ENCODE results near the gene C19orf18.

C19orf18 gene

DNA sequence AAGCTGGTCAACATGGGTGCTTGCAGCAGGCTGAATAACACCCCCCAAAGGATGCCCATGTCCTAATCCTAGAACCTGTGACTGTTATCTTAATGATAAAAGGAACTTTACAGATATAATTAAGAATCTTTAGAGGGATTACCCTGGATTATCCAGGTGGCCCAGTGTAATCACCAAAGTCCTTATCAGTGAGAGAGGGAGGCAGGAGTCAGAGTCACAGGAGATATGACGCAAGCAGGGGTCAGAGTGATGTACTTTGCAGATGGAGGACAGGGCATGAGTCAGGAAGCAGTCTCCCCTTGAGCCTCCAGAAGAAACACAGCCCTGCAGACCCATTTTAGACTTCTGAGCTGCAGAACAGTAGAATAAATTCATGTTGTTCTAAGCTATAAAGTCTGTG, 18.5 kb upstream of the C19orf18 start:
- Mint-ChIP-seq H3K4me3 (no peak overlapping the region), H3K27me3 (ENCODE audit: low read depth) (no peaks in the 10 kb centered on the region), H3K36me3 (ENCODE audit: low read depth) (peaks cover 40% of the 10 kb centered on the region), H3K4me1 (ENCODE audit: low read depth) (no peaks in the 10 kb centered on the region), H3K9me3 (peaks cover 78% of the 10 kb centered on the region), H3K27ac (no peak overlapping the region)

DNA sequence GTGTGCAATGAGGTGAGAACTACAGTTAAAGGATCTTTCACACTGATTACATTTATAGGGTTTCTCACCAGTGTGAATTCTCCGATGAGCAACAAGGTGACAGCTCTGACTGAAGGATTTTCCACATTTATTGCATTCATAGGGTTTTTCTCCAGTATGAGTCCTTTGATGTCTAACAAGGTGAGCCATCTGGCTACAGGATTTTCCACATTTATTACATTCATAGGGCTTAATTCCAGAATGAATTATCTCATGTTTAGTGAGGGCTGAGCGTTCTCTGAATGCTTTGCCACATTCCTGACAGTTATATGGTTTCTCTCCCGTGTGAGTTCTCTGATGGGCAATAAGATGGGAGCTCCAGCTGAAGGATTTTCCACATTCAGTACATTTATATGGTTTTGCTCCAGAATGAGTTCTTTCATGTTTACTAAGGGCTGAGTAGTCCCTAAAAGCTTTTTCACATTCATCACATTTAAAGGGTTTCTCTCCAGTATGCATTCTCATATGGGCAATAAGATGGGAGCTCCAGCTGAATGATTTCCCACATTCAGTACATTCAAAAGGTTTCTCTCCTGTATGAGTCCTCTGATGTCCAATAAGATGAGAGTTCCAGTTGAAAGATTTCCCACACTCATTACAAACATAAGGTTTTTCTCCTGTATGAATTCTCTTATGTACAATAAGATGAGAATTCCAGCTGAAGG, 4.4 kb upstream of the C19orf18 start:
- no peaks in the 10 kb centered on the region for H3K27me3 Mint-ChIP-seq (ENCODE audit: low read depth)
- H3K4me3 Mint-ChIP-seq: no peak overlapping the region
- H3K36me3 Mint-ChIP-seq (ENCODE audit: low read depth): peaks cover 43% of the 10 kb centered on the region
- no peaks in the 10 kb centered on the region for H3K4me1 Mint-ChIP-seq (ENCODE audit: low read depth)
- H3K9me3 Mint-ChIP-seq: peaks cover 88% of the 10 kb centered on the region
- H3K27ac Mint-ChIP-seq: no peak overlapping the region

DNA sequence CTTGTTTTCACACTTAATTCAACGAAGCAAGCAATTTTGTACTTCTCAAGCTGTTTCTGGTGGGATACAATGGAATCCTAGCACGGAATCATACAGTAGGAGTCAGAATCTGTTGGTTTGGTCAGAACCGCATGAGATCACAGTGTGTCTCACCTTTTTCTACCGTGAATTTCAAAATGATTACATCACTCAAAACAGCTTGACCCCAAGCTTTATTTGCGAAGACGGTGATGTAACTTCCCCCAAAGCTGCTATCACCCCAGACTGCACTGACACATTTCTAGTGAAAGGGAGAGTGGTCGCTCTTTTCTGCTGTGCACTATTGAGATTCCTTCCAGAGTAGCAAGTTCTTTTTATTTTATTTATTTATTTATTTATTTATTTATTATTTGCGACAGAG, 9.6 kb downstream of the C19orf18 start:
- Mint-ChIP-seq H3K9me3 (peaks cover 42% of the 10 kb centered on the region), H3K36me3 (ENCODE audit: low read depth) (no peaks in the 10 kb centered on the region), H3K4me3 (no peak overlapping the region), H3K27me3 (ENCODE audit: low read depth) (no peaks in the 10 kb centered on the region), H3K27ac (no peak overlapping the region), H3K4me1 (ENCODE audit: low read depth) (no peaks in the 10 kb centered on the region)

DNA sequence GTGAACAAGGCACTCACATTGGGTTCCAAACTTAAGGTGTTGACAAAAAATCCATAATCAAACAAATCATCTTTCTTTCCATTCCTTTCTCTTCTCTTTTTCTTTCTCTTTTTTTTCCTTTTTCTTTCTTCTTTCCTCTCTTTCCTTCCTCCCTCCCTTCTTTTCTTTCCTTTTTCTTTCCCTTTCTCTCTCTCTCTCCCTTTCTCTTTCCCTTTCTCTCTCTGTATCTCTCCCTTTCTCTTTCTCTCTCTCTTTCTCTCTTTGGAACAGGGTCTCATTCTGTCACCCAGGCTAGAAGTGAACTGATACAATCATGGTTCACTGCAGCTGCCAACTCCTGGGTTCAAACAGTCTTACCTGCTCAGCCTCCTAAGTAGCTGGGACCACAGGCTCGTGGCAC, 12.5 kb downstream of the C19orf18 start:
- peaks cover 4% of the 10 kb centered on the region for H3K36me3 Mint-ChIP-seq (ENCODE audit: low read depth)
- no peaks in the 10 kb centered on the region for H3K4me1 Mint-ChIP-seq (ENCODE audit: low read depth)
- H3K4me3 Mint-ChIP-seq: no peak overlapping the region
- no peaks in the 10 kb centered on the region for H3K27me3 Mint-ChIP-seq (ENCODE audit: low read depth)
- no peak overlapping the region for H3K27ac Mint-ChIP-seq
- peaks cover 42% of the 10 kb centered on the region for H3K9me3 Mint-ChIP-seq

DNA sequence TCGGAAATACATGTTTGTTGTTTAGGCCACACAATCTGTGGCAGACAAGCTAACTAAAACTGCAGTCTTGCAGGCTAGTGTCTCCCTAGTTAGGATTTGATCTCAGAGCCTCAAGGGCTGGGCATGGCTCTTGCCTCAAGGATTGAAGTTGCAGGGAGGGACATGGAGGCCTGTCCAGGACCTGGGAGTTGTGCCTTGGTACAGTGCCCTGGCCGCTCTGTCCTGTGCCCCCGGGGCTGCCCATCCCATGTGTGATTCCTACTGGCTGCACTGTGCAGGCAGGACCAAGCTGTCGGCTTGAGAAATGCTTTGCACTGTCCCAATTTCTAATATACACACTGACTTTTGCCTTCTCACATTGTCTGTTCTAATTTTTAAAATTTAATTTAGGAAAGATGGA, 19.3 kb downstream of the C19orf18 start:
- Mint-ChIP-seq H3K27me3 (ENCODE audit: low read depth) (no peaks in the 10 kb centered on the region), H3K27ac (no peak overlapping the region), H3K4me3 (no peak overlapping the region), H3K4me1 (ENCODE audit: low read depth) (no peaks in the 10 kb centered on the region), H3K9me3 (peaks cover 49% of the 10 kb centered on the region), H3K36me3 (ENCODE audit: low read depth) (peaks cover 5% of the 10 kb centered on the region)

DNA sequence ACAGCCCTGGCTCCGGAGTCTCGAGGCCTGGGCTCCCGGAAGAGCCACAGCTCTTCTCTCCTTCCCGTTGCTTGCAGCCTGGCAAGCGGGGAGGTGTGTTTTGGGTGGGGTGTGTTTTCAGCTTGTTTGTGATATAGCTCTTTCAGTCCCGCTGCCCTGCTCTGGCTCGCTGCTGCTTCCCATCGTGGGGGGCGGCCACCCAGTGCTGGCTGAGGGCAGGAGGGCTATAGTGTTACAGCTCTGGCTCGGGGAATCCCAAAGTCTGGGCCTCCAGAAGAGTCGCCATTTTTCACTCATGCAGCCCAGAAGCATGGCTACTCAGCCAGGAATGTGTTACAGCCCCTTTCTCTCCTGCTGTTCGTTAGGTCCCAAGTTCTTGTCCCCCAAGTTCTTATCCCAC, 24.6 kb downstream of the C19orf18 start:
- peaks cover 50% of the 10 kb centered on the region for H3K9me3 Mint-ChIP-seq
- H3K36me3 Mint-ChIP-seq (ENCODE audit: low read depth): peaks cover 16% of the 10 kb centered on the region
- H3K27me3 Mint-ChIP-seq (ENCODE audit: low read depth): no peaks in the 10 kb centered on the region
- peaks cover 12% of the 10 kb centered on the region for H3K4me1 Mint-ChIP-seq (ENCODE audit: low read depth)
- H3K27ac Mint-ChIP-seq: no peak overlapping the region
- H3K4me3 Mint-ChIP-seq: no peak overlapping the region

DNA sequence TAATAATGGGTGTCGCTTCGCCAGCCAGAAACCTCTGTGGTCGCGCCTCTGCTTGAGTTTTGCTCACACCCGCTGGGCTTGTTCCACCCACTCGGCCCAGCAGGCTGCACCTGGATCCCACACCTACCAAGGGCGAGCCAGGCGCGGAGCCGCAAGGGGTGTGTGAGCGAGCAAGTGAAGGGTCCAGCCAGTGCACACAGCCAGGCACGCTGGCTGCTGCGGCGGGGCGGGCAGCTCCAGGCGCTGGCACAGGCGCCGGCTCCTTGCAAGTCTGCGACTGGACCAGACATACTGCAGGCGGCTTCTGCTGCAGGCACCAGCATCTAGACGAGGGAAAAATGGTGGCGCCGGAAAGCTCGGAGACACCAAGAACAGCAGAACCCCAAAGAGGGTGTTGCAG, 25.0 kb downstream of the C19orf18 start:
- H3K4me1 Mint-ChIP-seq (ENCODE audit: low read depth): peaks cover 12% of the 10 kb centered on the region
- H3K4me3 Mint-ChIP-seq: no peak overlapping the region
- H3K36me3 Mint-ChIP-seq (ENCODE audit: low read depth): peaks cover 18% of the 10 kb centered on the region
- H3K27ac Mint-ChIP-seq: no peak overlapping the region
- H3K9me3 Mint-ChIP-seq: peaks cover 48% of the 10 kb centered on the region
- no peaks in the 10 kb centered on the region for H3K27me3 Mint-ChIP-seq (ENCODE audit: low read depth)

DNA sequence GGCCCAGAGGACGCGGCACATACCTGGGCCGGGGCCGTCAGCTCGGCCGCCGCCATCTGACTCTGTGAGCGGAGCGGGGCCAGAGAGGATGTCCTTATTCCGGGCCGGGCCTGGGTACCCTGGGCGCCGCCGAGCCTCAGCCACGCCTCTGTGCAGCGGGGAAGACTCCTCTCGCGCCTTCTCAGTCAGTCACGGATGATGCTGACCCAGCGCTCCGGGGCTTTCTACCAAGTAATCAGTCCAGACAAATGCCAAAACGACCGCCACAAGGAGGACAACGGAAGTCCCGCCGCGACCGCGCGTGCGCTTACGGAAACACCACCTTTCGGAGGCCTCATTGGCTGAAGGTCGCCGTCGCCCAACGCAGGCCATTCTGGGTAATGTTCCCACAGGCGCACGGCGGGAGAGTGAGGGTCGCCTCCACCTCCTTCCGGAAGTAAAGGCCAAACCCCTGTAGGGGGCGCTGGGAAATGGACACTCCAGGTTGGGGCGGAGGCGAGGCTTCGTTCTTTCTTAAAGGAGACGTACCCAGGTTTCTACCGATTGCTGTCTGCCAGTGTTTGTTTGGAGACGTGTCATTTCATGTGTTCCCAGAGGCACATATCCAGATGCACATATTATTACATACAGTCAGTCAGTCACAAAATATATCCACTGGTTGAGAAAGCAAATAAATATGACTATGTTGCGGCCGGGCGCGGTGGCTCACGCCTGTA, 26.8 kb downstream of the C19orf18 start, which contains the start of gene ZNF256:
TSS of gene ZNF256 (minus strand) at position 288 of the 716 bp plus-strand sequence. CDS start at position 56, 232 bp downstream.
- Mint-ChIP-seq H3K4me3 (peak within 1 kb of the TSS; percentile 91), H3K36me3 (ENCODE audit: low read depth) (peaks cover 34% of the 10 kb centered on the region), H3K9me3 (peaks cover 52% of the 10 kb centered on the region)

DNA sequence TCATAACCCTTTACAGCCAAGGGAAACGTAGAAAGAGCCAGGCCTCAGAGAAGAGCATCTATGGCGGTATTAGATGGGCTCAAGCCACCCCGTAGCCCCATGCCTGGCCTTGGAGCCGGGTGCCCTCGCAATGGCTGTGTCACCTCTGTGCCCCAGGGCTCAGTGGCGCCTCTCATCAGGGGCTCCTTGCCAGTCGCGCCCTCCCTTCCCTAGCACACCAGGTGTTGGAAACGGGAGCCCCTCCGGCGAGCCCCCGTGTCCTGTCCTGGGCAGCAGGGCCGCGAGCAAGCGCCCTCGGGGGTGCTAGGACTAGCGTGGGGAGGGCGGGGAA, 27.3 kb downstream of the C19orf18 start:
- H3K27ac Mint-ChIP-seq: no peak overlapping the region
- H3K27me3 Mint-ChIP-seq (ENCODE audit: low read depth): no peaks in the 10 kb centered on the region
- H3K4me3 Mint-ChIP-seq: peak overlapping the region; percentile 91
- H3K4me1 Mint-ChIP-seq (ENCODE audit: low read depth): peaks cover 12% of the 10 kb centered on the region
- peaks cover 57% of the 10 kb centered on the region for H3K9me3 Mint-ChIP-seq
- peaks cover 39% of the 10 kb centered on the region for H3K36me3 Mint-ChIP-seq (ENCODE audit: low read depth)

More for the DNA sequence above, 26.8 kb downstream of the C19orf18 start, which contains the start of gene ZNF256:
- peak within 1 kb of the TSS; percentile 85 for H3K27ac Mint-ChIP-seq
- peaks cover 12% of the 10 kb centered on the region for H3K4me1 Mint-ChIP-seq (ENCODE audit: low read depth)
- H3K27me3 Mint-ChIP-seq (ENCODE audit: low read depth): no peaks in the 10 kb centered on the region

DNA sequence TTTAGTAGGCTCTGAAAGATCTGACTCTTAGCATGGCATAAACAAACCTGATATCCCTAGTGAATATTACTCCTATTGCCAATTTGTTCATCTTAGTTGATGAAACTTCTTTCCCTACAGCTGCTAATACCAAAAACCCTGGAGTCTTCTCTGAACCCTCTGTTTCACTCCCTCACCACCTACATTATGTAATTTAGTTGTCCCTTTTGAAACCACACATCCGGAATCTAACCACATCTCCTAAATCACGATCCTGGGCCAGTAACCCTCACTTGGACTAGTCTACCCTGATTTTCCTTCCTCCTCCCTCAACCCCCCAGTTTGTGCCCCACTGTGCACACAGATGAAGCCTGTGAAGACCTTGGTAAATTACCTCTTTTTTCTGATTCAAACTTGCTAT, 28.0 kb downstream of the C19orf18 start:
- H3K9me3 Mint-ChIP-seq: peaks cover 60% of the 10 kb centered on the region
- peaks cover 12% of the 10 kb centered on the region for H3K4me1 Mint-ChIP-seq (ENCODE audit: low read depth)
- H3K4me3 Mint-ChIP-seq: peak overlapping the region; percentile 91
- no peak overlapping the region for H3K27ac Mint-ChIP-seq
- no peaks in the 10 kb centered on the region for H3K27me3 Mint-ChIP-seq (ENCODE audit: low read depth)
- H3K36me3 Mint-ChIP-seq (ENCODE audit: low read depth): peaks cover 47% of the 10 kb centered on the region

DNA sequence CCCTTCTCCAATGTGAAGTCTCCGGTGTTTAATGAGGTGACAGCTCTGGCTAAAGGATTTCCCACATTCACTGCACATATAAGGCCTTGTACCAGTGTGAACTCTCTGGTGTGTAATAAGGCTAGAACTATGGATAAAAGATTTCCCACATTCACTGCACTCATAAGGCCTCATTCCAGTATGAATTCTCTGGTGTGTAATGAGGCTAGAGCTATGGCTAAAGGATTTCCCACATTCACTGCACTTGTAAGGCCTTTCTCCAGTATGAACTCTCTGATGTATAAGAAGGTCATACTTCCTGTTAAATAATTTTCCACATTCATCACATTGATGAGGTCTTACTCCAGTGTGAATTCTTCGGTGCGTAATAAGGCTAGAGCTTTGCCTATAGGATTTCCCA, 32.7 kb downstream of the C19orf18 start:
- H3K27ac Mint-ChIP-seq: no peak overlapping the region
- H3K4me3 Mint-ChIP-seq: no peak overlapping the region
- H3K4me1 Mint-ChIP-seq (ENCODE audit: low read depth): peaks cover 9% of the 10 kb centered on the region
- H3K36me3 Mint-ChIP-seq (ENCODE audit: low read depth): peaks cover 61% of the 10 kb centered on the region
- no peaks in the 10 kb centered on the region for H3K27me3 Mint-ChIP-seq (ENCODE audit: low read depth)
- peaks cover 74% of the 10 kb centered on the region for H3K9me3 Mint-ChIP-seq

DNA sequence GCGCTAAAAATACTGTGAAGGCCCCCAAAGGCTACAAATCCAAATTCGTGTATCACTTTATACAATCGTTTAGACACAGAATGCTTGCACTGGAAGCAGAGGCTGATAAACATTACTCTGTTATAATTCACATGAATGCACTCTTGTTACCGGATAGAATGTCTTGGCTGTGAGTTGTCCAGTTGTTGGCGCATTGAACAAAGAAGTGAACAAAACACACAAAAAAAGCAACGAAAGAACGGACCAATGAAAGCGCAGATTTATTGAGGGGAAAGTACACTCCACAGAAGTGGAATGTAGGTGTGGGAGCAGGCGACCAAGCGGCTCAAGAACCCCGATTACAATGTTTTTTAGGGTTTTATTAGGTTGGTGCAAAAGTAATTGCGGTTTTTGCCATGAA, 38.6 kb downstream of the C19orf18 start:
- H3K27me3 Mint-ChIP-seq (ENCODE audit: low read depth): no peaks in the 10 kb centered on the region
- H3K36me3 Mint-ChIP-seq (ENCODE audit: low read depth): peaks cover 27% of the 10 kb centered on the region
- peaks cover 61% of the 10 kb centered on the region for H3K9me3 Mint-ChIP-seq
- peaks cover 3% of the 10 kb centered on the region for H3K4me1 Mint-ChIP-seq (ENCODE audit: low read depth)
- H3K4me3 Mint-ChIP-seq: no peak overlapping the region
- no peak overlapping the region for H3K27ac Mint-ChIP-seq

DNA sequence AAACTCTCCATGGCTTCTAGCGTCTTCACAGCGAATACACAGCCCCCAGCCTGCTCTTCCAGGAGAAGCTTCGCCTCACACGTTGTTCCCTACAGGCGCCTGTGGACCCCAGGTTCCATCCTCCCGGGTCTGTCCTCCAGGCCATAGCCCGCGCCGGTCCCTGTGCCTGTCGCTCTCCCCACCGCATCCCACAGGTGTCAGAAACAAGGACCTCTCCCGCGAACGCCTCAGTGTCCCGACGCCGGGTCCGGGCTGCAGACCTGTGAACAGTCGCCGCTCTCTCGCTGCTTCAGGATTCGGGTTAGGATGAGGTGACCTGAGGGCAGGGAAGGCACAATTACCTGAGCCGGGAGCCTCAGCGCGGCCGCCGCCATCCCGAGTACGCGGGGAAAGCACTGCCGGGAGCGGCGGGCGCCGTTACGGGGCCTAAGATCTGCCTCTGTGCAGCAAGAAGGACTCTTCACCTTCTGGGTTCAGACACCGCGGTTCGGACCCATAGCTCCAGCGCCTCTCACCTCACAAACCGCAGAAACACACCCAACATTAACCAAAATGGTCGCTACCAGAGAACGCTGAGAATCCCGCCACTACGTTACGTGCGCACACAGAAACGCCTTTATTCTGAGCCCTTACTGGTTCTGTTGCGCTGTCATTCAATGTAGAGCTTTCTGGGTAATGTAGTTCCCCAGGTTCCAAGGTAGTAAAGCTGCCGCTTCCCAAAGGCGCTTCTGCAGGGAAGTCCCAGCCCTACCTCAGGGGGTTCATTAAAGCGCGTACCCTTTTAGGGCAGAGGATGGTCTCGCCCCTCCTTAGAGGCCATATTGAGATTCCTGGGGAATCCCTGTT, 39.3 kb downstream of the C19orf18 start, which contains the start of gene ZNF418:
TSS of gene ZNF418 (minus strand) at position 583 of the 846 bp plus-strand sequence. CDS start 1,580 bp downstream, outside the sequence.
- H3K4me1 Mint-ChIP-seq (ENCODE audit: low read depth): peaks cover 3% of the 10 kb centered on the region
- H3K4me3 Mint-ChIP-seq: peak within 1 kb of the TSS; percentile 78
- peak within 1 kb of the TSS; percentile 62 for H3K27ac Mint-ChIP-seq
- H3K9me3 Mint-ChIP-seq: peaks cover 64% of the 10 kb centered on the region
- no peaks in the 10 kb centered on the region for H3K27me3 Mint-ChIP-seq (ENCODE audit: low read depth)
- H3K36me3 Mint-ChIP-seq (ENCODE audit: low read depth): peaks cover 25% of the 10 kb centered on the region

DNA sequence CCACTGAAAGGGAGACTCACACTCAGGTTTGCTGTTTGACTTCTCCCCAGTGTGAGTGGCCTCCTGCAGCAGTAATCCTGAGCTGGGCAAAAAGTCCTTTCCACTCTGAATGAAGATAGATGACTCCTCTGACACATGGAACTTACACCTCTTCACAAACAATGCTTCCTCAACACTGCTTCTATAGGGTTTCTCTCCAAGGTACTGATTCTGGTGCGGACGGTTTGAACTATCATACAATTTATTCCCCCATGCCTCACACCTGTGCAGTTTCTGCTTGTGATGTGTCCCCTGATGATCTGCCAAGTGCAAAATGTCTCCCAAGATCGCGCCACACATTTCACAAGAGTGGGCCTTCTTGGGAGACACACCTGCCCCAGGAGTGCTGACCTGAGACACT, 46.7 kb downstream of the C19orf18 start:
- H3K27me3 Mint-ChIP-seq (ENCODE audit: low read depth): no peaks in the 10 kb centered on the region
- H3K9me3 Mint-ChIP-seq: peaks cover 62% of the 10 kb centered on the region
- no peak overlapping the region for H3K4me3 Mint-ChIP-seq
- no peaks in the 10 kb centered on the region for H3K4me1 Mint-ChIP-seq (ENCODE audit: low read depth)
- no peak overlapping the region for H3K27ac Mint-ChIP-seq
- peaks cover 12% of the 10 kb centered on the region for H3K36me3 Mint-ChIP-seq (ENCODE audit: low read depth)
